PFSK-1 (cell line): ENCODE data around the gene GALNT14.

ENCODE experiments used
- FOXP2 ChIP-seq: optimal IDR thresholded peaks from 2 replicates; pipeline ENCODE3; 2011; ENCODE audit warnings: borderline replicate concordance, control low read depth, inconsistent platforms; ENCODE audit not compliant: insufficient read depth; ENCODE audit errors: extremely low read length, extremely low read depth
- POLR2AphosphoS5 ChIP-seq: IDR thresholded peaks from 2 replicates; pipeline ENCODE4 v1.6.1; 2012; ENCODE audit warnings: low read depth, mild to moderate bottlenecking, control low read depth, low read length, moderate library complexity
- REST ChIP-seq, 2 experiments: IDR thresholded peaks; 2 replicates each; pipeline versions ENCODE4 v1.6.1 to v1.8.0; 2011 to 2012; ENCODE audit warnings: low read depth in 2 of 2, low read length in 2 of 2, control low read depth in 1 of 2, inconsistent platforms in 1 of 2, mild to moderate bottlenecking in 1 of 2, moderate library complexity in 1 of 2; ENCODE audit not compliant: insufficient read depth in 1 of 2
- SIN3A ChIP-seq: IDR thresholded peaks from 2 replicates; pipeline ENCODE4 v1.6.1; 2012; ENCODE audit warnings: mild to moderate bottlenecking, low read length, moderate library complexity, borderline replicate concordance; ENCODE audit not compliant: insufficient read depth
- TAF1 ChIP-seq: IDR thresholded peaks from 2 replicates; pipeline ENCODE4 v1.6.1; 2012; ENCODE audit warnings: low read length, control low read depth, borderline replicate concordance; ENCODE audit not compliant: insufficient read depth

- TF ChIP-seq REST (IDR thresholded peaks at IDR 0.05; ENCODE audit: insufficient read depth in 1 of 2, low read depth in 2 of 2, low read length in 2 of 2): no peak
- TF ChIP-seq FOXP2: no peak
- TF ChIP-seq TAF1: no peak
- no peak for TF ChIP-seq POLR2AphosphoS5
- no peak for TF ChIP-seq SIN3A
Observed at GRCh38 chr2:31187166-31187565, 48.9 kb upstream of the GALNT14 start.
